Activated T-cell treated with anti-CD3 and anti-CD28 coated beads, Interleukin-2, amount 50 U/mL, for 48 hours (primary cell): ENCODE data around the gene MIP.
"Not testable (repeated sequence)": the region's sequence is repeated elsewhere in the genome, so short reads cannot be mapped to it uniquely, and the experiment has no call there.

Experiments
- DNase-seq, 2 experiments: peaks; one replicate each; pipeline ENCODE4 v3.0.0-alpha.2; 2020

The MIP gene

GRCh38 chr12:56401612-56402011, 52.8 kb downstream of the MIP start:
- DNase-seq: not testable (repeated sequence)

- DNase-seq: not testable (repeated sequence)
These were observed 53.3 kb downstream of the MIP start for GRCh38 chr12:56401125-56401524.
